H9 (cell line): Measurements from ENCODE around the gene EMC9. TPM values are rescaled to one million over a fixed set of nuclear protein-coding genes. Genes with fewer than 3 reads are reported as not detected.

Experiments
- DNase-seq: peaks from one replicate; pipeline ENCODE4 v3.0.0-alpha.2; 2017
- H2AFZ ChIP-seq: one replicate; pipeline ENCODE4 v1.6.1; 2013; ENCODE audit warnings: mild to moderate bottlenecking, low read length, control low read depth, moderate library complexity
- H2AK5ac ChIP-seq: 2 replicates; pipeline ENCODE4 v1.6.1; 2013; ENCODE audit warnings: low read length, control low read depth, mixed read lengths; ENCODE audit not compliant: insufficient read length
- H2BK120ac ChIP-seq: one replicate; pipeline ENCODE4 v1.6.1; 2013; ENCODE audit warnings: low read depth, mild to moderate bottlenecking, low read length, control low read depth, inconsistent platforms; ENCODE audit not compliant: poor library complexity, severe bottlenecking
- H2BK12ac ChIP-seq: 2 replicates; pipeline ENCODE4 v1.6.1; 2013; ENCODE audit warnings: low read length, control low read depth, mixed read lengths, low read depth; ENCODE audit not compliant: insufficient read length
- H2BK15ac ChIP-seq: 2 replicates; pipeline ENCODE4 v1.6.1; 2013; ENCODE audit warnings: low read depth, low read length, control low read depth
- H2BK20ac ChIP-seq: one replicate; pipeline ENCODE4 v1.6.1; 2013; ENCODE audit warnings: low read depth, mild to moderate bottlenecking, low read length, control low read depth, inconsistent platforms; ENCODE audit not compliant: poor library complexity, severe bottlenecking
- H2BK5ac ChIP-seq: 2 replicates; pipeline ENCODE4 v1.6.1; 2013; ENCODE audit warnings: low read length, control low read depth, mixed read lengths; ENCODE audit not compliant: insufficient read length
- H3K14ac ChIP-seq: 2 replicates; pipeline ENCODE4 v1.6.1; 2013; ENCODE audit warnings: low read length, control low read depth; ENCODE audit not compliant: insufficient read depth
- H3K18ac ChIP-seq: 2 replicates; pipeline ENCODE4 v1.6.1; 2013; ENCODE audit warnings: low read depth, mild to moderate bottlenecking, mixed read lengths, low read length, control low read depth; ENCODE audit not compliant: insufficient read length
- H3K23ac ChIP-seq: 2 replicates; pipeline ENCODE4 v1.6.1; 2013; ENCODE audit warnings: low read length, control low read depth, mixed read lengths, low read depth; ENCODE audit not compliant: insufficient read length
- H3K23me2 ChIP-seq: 2 replicates; pipeline ENCODE4 v1.6.1; 2013; ENCODE audit warnings: low read depth, mild to moderate bottlenecking, mixed read lengths, low read length, control low read depth; ENCODE audit not compliant: insufficient read length, poor library complexity, severe bottlenecking
- H3K27ac ChIP-seq: 2 replicates; pipeline ENCODE4 v1.5.1; 2013; ENCODE audit warnings: low read length, control low read depth, mixed read lengths, low read depth; ENCODE audit not compliant: insufficient read length
- H3K27me3 ChIP-seq: 2 replicates; pipeline ENCODE4 v1.6.1; 2013; ENCODE audit warnings: low read length, control low read depth, inconsistent platforms; ENCODE audit not compliant: insufficient read depth
- H3K4ac ChIP-seq: 2 replicates; pipeline ENCODE4 v1.6.1; 2013; ENCODE audit warnings: low read depth, mild to moderate bottlenecking, control low read depth, inconsistent platforms, low read length, moderate library complexity
- H3K4me1 ChIP-seq: 2 replicates; pipeline ENCODE4 v1.6.1; 2013; ENCODE audit warnings: low read length, control low read depth, inconsistent platforms; ENCODE audit not compliant: insufficient read depth
- H3K4me2 ChIP-seq: 2 replicates; pipeline ENCODE4 v1.6.1; 2013; ENCODE audit warnings: low read length, control low read depth, mixed read lengths; ENCODE audit not compliant: insufficient read length, insufficient read depth
- H3K56ac ChIP-seq: 2 replicates; pipeline ENCODE4 v1.6.1; 2013; ENCODE audit warnings: low read depth, mild to moderate bottlenecking, mixed read lengths, low read length, control low read depth; ENCODE audit not compliant: insufficient read length
- H3K79me1 ChIP-seq: 2 replicates; pipeline ENCODE4 v1.6.1; 2013; ENCODE audit warnings: low read depth, mild to moderate bottlenecking, moderate library complexity, low read length, control low read depth, inconsistent platforms; ENCODE audit not compliant: insufficient read depth, poor library complexity, severe bottlenecking
- H3K79me2 ChIP-seq: 2 replicates; pipeline ENCODE4 v1.6.1; 2013; ENCODE audit warnings: low read length, control low read depth, inconsistent platforms; ENCODE audit not compliant: insufficient read depth
- H3K9ac ChIP-seq: 2 replicates; pipeline ENCODE4 v1.6.1; 2013; ENCODE audit warnings: low read length, control low read depth, mixed read lengths; ENCODE audit not compliant: insufficient read length; ENCODE audit errors: extremely low read depth
- H3K9me3 ChIP-seq: one replicate; pipeline ENCODE4 v1.6.1; 2013; ENCODE audit warnings: low read depth, low read length, inconsistent platforms; ENCODE audit not compliant: control insufficient read depth
- H3T11ph ChIP-seq: one replicate; pipeline ENCODE4 v1.6.1; 2013; ENCODE audit warnings: mild to moderate bottlenecking, low read length, control low read depth, inconsistent platforms
- H4K20me1 ChIP-seq: one replicate; pipeline ENCODE4 v1.6.1; 2013; ENCODE audit not compliant: control insufficient read depth, insufficient read length, insufficient read depth
- H4K5ac ChIP-seq: 2 replicates; pipeline ENCODE4 v1.6.1; 2013; ENCODE audit warnings: low read depth, mild to moderate bottlenecking, mixed read lengths, low read length, control low read depth; ENCODE audit not compliant: insufficient read length
- H4K8ac ChIP-seq: replicated peaks from 2 replicates; pipeline ENCODE4 v1.6.1; 2013; ENCODE audit warnings: low read length, control low read depth, mixed read lengths, low read depth; ENCODE audit not compliant: insufficient read length
- H4K91ac ChIP-seq: 2 replicates; pipeline ENCODE4 v1.6.1; 2013; ENCODE audit warnings: low read depth, mild to moderate bottlenecking, moderate library complexity, mixed read lengths, low read length, control low read depth; ENCODE audit not compliant: insufficient read length
- H3K27ac Mint-ChIP-seq, 3 experiments: 2 replicates in 2 of 3; 3 replicates in 1 of 3; pipeline ENCODE4 v1.8.0; 2020 to 2021; ENCODE audit warnings: mixed read lengths in 3 of 3, mild to moderate bottlenecking in 1 of 3, moderate library complexity in 1 of 3
- H3K27me3 Mint-ChIP-seq: 2 replicates; pipeline ENCODE4 v1.8.0; 2021; ENCODE audit warnings: low read depth, mild to moderate bottlenecking, moderate library complexity, mixed read lengths
- H3K36me3 Mint-ChIP-seq, 3 experiments: 2 replicates in 2 of 3; 3 replicates in 1 of 3; pipeline ENCODE4 v1.8.0; 2020 to 2021; ENCODE audit warnings: low read depth in 3 of 3, mixed read lengths in 3 of 3; ENCODE audit not compliant: insufficient read depth in 1 of 3
- H3K4me1 Mint-ChIP-seq, 2 experiments: 2 replicates each; pipeline ENCODE4 v1.8.0; 2020; ENCODE audit warnings: mixed read lengths in 2 of 2
- H3K4me3 Mint-ChIP-seq, 2 experiments: 2 replicates in 1 of 2; 3 replicates in 1 of 2; pipeline ENCODE4 v1.8.0; 2020 to 2021; ENCODE audit warnings: mild to moderate bottlenecking in 2 of 2, mixed read lengths in 2 of 2, moderate library complexity in 1 of 2
- H3K9me3 Mint-ChIP-seq, 2 experiments: 2 replicates in 1 of 2; 3 replicates in 1 of 2; pipeline ENCODE4 v1.8.0; 2020; ENCODE audit warnings: mild to moderate bottlenecking in 2 of 2, mixed read lengths in 2 of 2, moderate library complexity in 1 of 2
- CTCF ChIP-seq: fragments of 200-600 bp; sonication (generic); conservative IDR thresholded peaks from 3 replicates; pipeline ENCODE4 v1.8.0; 2021; ENCODE audit warnings: antibody characterized with exemption, mild to moderate bottlenecking
- WGBS: extraction: QIAGEN DNeasy Blood & Tissue Kit; methylation state at CpG from one replicate; pipeline ENCODE4 v1.1.7; 2013; ENCODE audit warnings: missing lambda C conversion rate, low lambda C conversion rate, mixed read lengths; ENCODE audit not compliant: insufficient read length; ENCODE audit errors: extremely low coverage; 5-methylcytosine and 5-hydroxymethylcytosine counted together
- total RNA-seq: library from RNA; stranded (reverse); gene quantifications from 2 replicates; pipeline ENCODE4 v1.2.1, GENCODE V29; 2021

EMC9 gene
- total RNA-seq, 1 experiment from 2014 or later = 52.9 TPM

GRCh38 chr14:24151404-24152080 lies 10.2 kb upstream of the EMC9 start:
- Histone ChIP-seq H3K4ac (no peak overlapping the region), H3K56ac (no peak overlapping the region), H3K9ac (no peak overlapping the region), H3K18ac (no peak overlapping the region), H2BK20ac (no peak overlapping the region), H3K23me2 (peaks cover 11% of the 10 kb centered on the region), H2AK5ac (no peak overlapping the region), H4K5ac (no peak overlapping the region), H3K14ac (no peak overlapping the region), H4K20me1 (no peaks in the 10 kb centered on the region), H2BK12ac (no peak overlapping the region), H3T11ph (no peak overlapping the region), H2BK5ac (no peak overlapping the region), H2BK15ac (no peak overlapping the region), H4K91ac (no peak overlapping the region), H3K23ac (no peak overlapping the region), H2BK120ac (no peak overlapping the region), H4K8ac (no peak overlapping the region), H2AFZ (no peak overlapping the region), H3K9me3 (no peaks in the 10 kb centered on the region), H3K27me3 (no peaks in the 10 kb centered on the region), H3K79me2 (peaks cover 8% of the 10 kb centered on the region; the same call in 1 of the 2 replicates), H3K4me2 (no peak overlapping the region), H3K27ac (no peak overlapping the region), H3K79me1 (peaks cover 4% of the 10 kb centered on the region), H3K4me1 (no peaks in the 10 kb centered on the region)
- Mint-ChIP-seq H3K9me3 (no peaks in the 10 kb centered on the region), H3K36me3 (peaks cover 36 to 72% (median 64%) of the 10 kb centered on the region in 3 experiments), H3K27ac (no peak overlapping the region), H3K27me3 (no peaks in the 10 kb centered on the region), H3K4me3 (peak overlapping the region in 1 of 2 experiments; percentile 34; a peak in 1 of 5 replicates), H3K4me1 (peaks cover 9 to 13% of the 10 kb centered on the region in 2 experiments)
- DNase-seq = no peak
- TF ChIP-seq CTCF = no peak
- WGBS = no CpG with 5 or more reads among the region's 16 CpGs
